K562 (cell line): ENCODE data around the gene SND1. TPM values are rescaled to one million over a fixed set of nuclear protein-coding genes. Genes with fewer than 3 reads are reported as not detected.

ENCODE experiments used
- ATAC-seq: fragments of 200-7000 bp; cut with Tn5 transposase; 3 replicates; pipeline ENCODE4 v1.9.1; 2020; ENCODE audit warnings: moderate library complexity
- BruUV-seq: library from RNA; stranded (reverse); fragments of 400-500 nt; replicated peaks from 2 replicates; lab custom pipeline; 2021; lab: Mats Ljungman, UMichigan
- CTCF ChIA-PET: fragments of 300-600 bp; formaldehyde crosslinking; extraction: SDS; loops from one replicate; lab custom pipeline; 2021; ENCODE audit warnings: low intra/inter-chr PET ratio; lab: Yijun Ruan, JAX
- POLR2A ChIA-PET: fragments of 300-600, 350-650 bp; sonication (Branson Sonifier 250); formaldehyde crosslinking; extraction: SDS; loops from one replicate; lab custom pipeline; 2021; ENCODE audit warnings: antibody characterized with exemption, inconsistent platforms; lab: Yijun Ruan, JAX
- DNase-seq, 4 experiments: peaks; one replicate each; pipeline versions ENCODE4 v3.0.0 to v3.0.0-alpha.2; 2011 to 2018; ENCODE audit warnings: low spot score in 3 of 4, mixed read lengths in 3 of 4; ENCODE audit errors: extremely low read depth in 1 of 4
- FAIRE-seq: peaks from 2 replicates; lab custom pipeline; 2011; peaks lifted over from hg19 to GRCh38; lab: Jason Lieb, UNC
- H2AFZ ChIP-seq: 2 replicates; pipeline ENCODE4 v1.6.0; 2011; ENCODE audit warnings: low read depth, low read length, control low read depth, inconsistent platforms
- H3K27ac ChIP-seq: fragments of 200-600 bp; 3 replicates; pipeline ENCODE4 v1.8.0; 2011; ENCODE audit warnings: low read depth, mild to moderate bottlenecking, control low read depth, inconsistent platforms, low read length, moderate library complexity, mixed read lengths; ENCODE audit errors: extremely low read depth
- H3K27me3 ChIP-seq, 2 experiments: fragments of 300-600 bp in 1 of 2; 2 replicates in 1 of 2; 3 replicates in 1 of 2; pipeline versions ENCODE4 v1.6.0 to v1.8.0; 2011; ENCODE audit warnings: inconsistent platforms in 2 of 2, low read length in 2 of 2, mild to moderate bottlenecking in 1 of 2, mixed read lengths in 1 of 2, moderate library complexity in 1 of 2; ENCODE audit not compliant: control insufficient read depth in 2 of 2, insufficient read depth in 2 of 2
- H3K36me3 ChIP-seq: fragments of 300-600 bp; 3 replicates; pipeline ENCODE4 v1.8.0; 2011; ENCODE audit warnings: mild to moderate bottlenecking, low read length, inconsistent platforms; ENCODE audit not compliant: control insufficient read depth, insufficient read depth
- H3K4me1 ChIP-seq, 2 experiments: fragments of 200-600 bp in 1 of 2; replicated peaks in 1 of 2; 2 replicates in 1 of 2; 3 replicates in 1 of 2; pipeline versions ENCODE4 v1.5.1 to v1.8.0; 2011; ENCODE audit warnings: inconsistent platforms in 2 of 2, low read length in 2 of 2, mild to moderate bottlenecking in 1 of 2, mixed read lengths in 1 of 2, moderate library complexity in 1 of 2; ENCODE audit not compliant: control insufficient read depth in 2 of 2, insufficient read depth in 2 of 2
- H3K4me2 ChIP-seq: 2 replicates; pipeline ENCODE4 v1.6.1; 2011; ENCODE audit warnings: low read length, control low read depth, inconsistent platforms, mixed read lengths; ENCODE audit not compliant: insufficient read depth
- H3K4me3 ChIP-seq: fragments of 200-600 bp; sonication (generic), shearing (Covaris generic); 2 replicates; pipeline ENCODE4 v1.5.1; 2016; ENCODE audit warnings: control low read depth, inconsistent platforms
- H3K79me2 ChIP-seq: fragments of 200-600 bp; 3 replicates; pipeline ENCODE4 v1.8.0; 2011; ENCODE audit warnings: low read length, inconsistent platforms; ENCODE audit not compliant: control insufficient read depth, insufficient read depth
- H3K9ac ChIP-seq, 2 experiments: 2 replicates each; pipeline versions ENCODE4 v1.6.0 to v1.6.1; 2011; ENCODE audit warnings: low read depth in 2 of 2, low read length in 2 of 2, control low read depth in 1 of 2, inconsistent platforms in 1 of 2, mild to moderate bottlenecking in 1 of 2, mixed read lengths in 1 of 2; ENCODE audit not compliant: insufficient read depth in 1 of 2
- H3K9me1 ChIP-seq: one replicate; pipeline ENCODE4 v1.6.0; 2011; ENCODE audit warnings: inconsistent platforms, mild to moderate bottlenecking, low read length, moderate library complexity; ENCODE audit not compliant: control insufficient read depth, insufficient read depth
- H3K9me3 ChIP-seq: replicated peaks from 2 replicates; pipeline ENCODE4 v1.5.1; 2011; ENCODE audit warnings: low read depth, low read length, inconsistent platforms; ENCODE audit not compliant: control insufficient read depth, insufficient read depth
- H4K20me1 ChIP-seq: replicated peaks from 2 replicates; pipeline ENCODE4 v1.6.1; 2011; ENCODE audit warnings: low read length, inconsistent platforms, mixed read lengths; ENCODE audit not compliant: control insufficient read depth, insufficient read depth
- E4F1 ChIP-seq: fragments of 250-450 bp; sonication (Bioruptor Pico); IDR thresholded peaks from 2 replicates; pipeline ENCODE4 v1.5.0; 2021; ENCODE audit warnings: mild to moderate bottlenecking, borderline replicate concordance
- KLF1 ChIP-seq: fragments of 450-650 bp; IDR thresholded peaks from 2 replicates; pipeline ENCODE4 v1.6.1; 2016; ENCODE audit warnings: missing genetic modification characterization, missing compliant biosample characterization
- MAZ ChIP-seq, 2 experiments: fragments of 450-650 bp in 1 of 2; sonication (generic) in 1 of 2; formaldehyde crosslinking; IDR thresholded peaks in 1 of 2; conservative IDR thresholded peaks in 1 of 2; 2 replicates each; pipeline versions ENCODE4 v1.4.0 to v1.5.0; 2020; ENCODE audit warnings: mild to moderate bottlenecking in 1 of 2, missing genetic modification reagents in 1 of 2
- MEIS2 ChIP-seq: fragments of 450-650 bp; IDR thresholded peaks from 2 replicates; pipeline ENCODE4 v1.6.1; 2014; ENCODE audit warnings: mild to moderate bottlenecking; ENCODE audit not compliant: partially characterized antibody
- PKNOX1 ChIP-seq: fragments of 450-650 bp; IDR thresholded peaks from 2 replicates; pipeline ENCODE4 v1.6.1; 2016
- PTBP1 ChIP-seq: fragments of 200-400 bp; formaldehyde crosslinking; IDR thresholded peaks from 2 replicates; pipeline ENCODE4 v1.6.1; 2017; ENCODE audit warnings: low read depth, low read length
- ZNF780A ChIP-seq: fragments of 250-450 bp; sonication (Bioruptor Pico); IDR thresholded peaks from 2 replicates; pipeline ENCODE4 v1.5.0; 2021; ENCODE audit warnings: mild to moderate bottlenecking
- WGBS: fragments of 100-300 bp; shearing (Covaris generic); methylation state at CpG from one replicate; pipeline ENCODE4 v1.1.6; 2016; ENCODE audit warnings: low coverage, mixed read lengths; ENCODE audit not compliant: insufficient coverage; ENCODE audit errors: missing lambda C conversion rate; 5-methylcytosine and 5-hydroxymethylcytosine counted together
- in situ Hi-C: fragments of 300-500 bp; cut with MboI; formaldehyde crosslinking; loops from 4 replicates; pipeline ENCODE4 v1.15.0; 2018; ENCODE audit warnings: inconsistent platforms, mixed read lengths
- intact Hi-C: fragments of 100-400 bp; cut with micrococcal nuclease; formaldehyde crosslinking; loops from 2 replicates; pipeline ENCODE4 v1.14.2; 2022
- polyA plus RNA-seq, 8 experiments: library from polyadenylated mRNA; depleted of rRNA in 4 of 8; stranded (reverse) in 5 of 8; unstranded in 3 of 8; fragments of >200 nt; fragmentation: Nextera tagmentation in 2 of 8; fragmentation: Illumina TruSeq in 1 of 8; extraction: Ambion mirVana in 2 of 8; extraction: Trizol in 1 of 8; gene quantifications; 2 replicates each; pipeline versions ENCODE4 v1.2.1 to v1.2.3, GENCODE V29; 2011 to 2014; ENCODE audit warnings: inconsistent platforms in 1 of 8, missing spikeins in 1 of 8
- total RNA-seq, 7 experiments: library from RNA; depleted of rRNA in 6 of 7; stranded (reverse); fragments of >200 nt in 6 of 7; fragmentation: Illumina TruSeq in 2 of 7; extraction: Trizol in 2 of 7; gene quantifications; 2 replicates each; pipeline versions ENCODE4 v1.2.1 to v1.2.3, GENCODE V29; 2011 to 2021; ENCODE audit warnings: low replicate concordance in 1 of 7

Gene SND1
- total and polyA plus RNA-seq, 9 of the 15 experiments (the other 6 are each of a cell fraction or from before 2014, with no cell fraction given) = 46.5 to 307 (median 191) TPM

- no peak for TF ChIP-seq E4F1 (CRISPR knock-in tag)
- TF ChIP-seq PKNOX1 = peak; percentile 66
- TF ChIP-seq MAZ (CRISPR knock-in tag; conservative IDR thresholded peaks at IDR 0.05 in 1 of 2, IDR thresholded peaks at IDR 0.05 in 1 of 2) = no peak
- no peak for TF ChIP-seq ZNF780A (CRISPR knock-in tag)
- no peak for TF ChIP-seq PTBP1
- peak; percentile 15 for TF ChIP-seq MEIS2
- no peak for TF ChIP-seq KLF1
- no peaks in the 10 kb centered on the region for H3K9me3 ChIP-seq
- H3K36me3 ChIP-seq = peaks cover 55% of the 10 kb centered on the region; the same call in 2 of the 3 replicates
- H3K79me2 ChIP-seq = no peaks in the 10 kb centered on the region
- CTCF ChIA-PET = no interaction called here
- no peak overlapping the region for H3K4me2 ChIP-seq
- H3K4me3 ChIP-seq = no peak overlapping the region
- no peaks in the 10 kb centered on the region for H3K27me3 ChIP-seq
- intact Hi-C loops (no loop called here), in situ Hi-C loops (no loop called here)
- no peak overlapping the region for H3K27ac ChIP-seq
- no TSS peak for BruUV-seq
- FAIRE-seq (no peak), ATAC-seq (no peak), DNase-seq (no peak)
- H2AFZ ChIP-seq = no peak overlapping the region
- 69% methylated on average over 7 of the region's 7 CpGs for WGBS
- H3K9me1 ChIP-seq = peaks cover 3% of the 10 kb centered on the region
- no peaks in the 10 kb centered on the region for H3K4me1 ChIP-seq
- H4K20me1 ChIP-seq = peaks cover 16% of the 10 kb centered on the region
- POLR2A ChIA-PET = interaction anchor here (0.5 to 2.4 kb wide), 5 partner anchors 9 to 444 kb away, joined by 3 to 11 read pairs (median 3); no protein-coding TSS in a partner anchor
- no peak overlapping the region for H3K9ac ChIP-seq
Measured at GRCh38 chr7:128059143-128059988, 407.4 kb downstream of the SND1 start.
